Myometrial cell (primary cell): ENCODE measurements around the gene MS4A13. TPM values are rescaled to one million over a fixed set of nuclear protein-coding genes. Genes with fewer than 3 reads are reported as not detected.

ENCODE experiments used
- total RNA-seq: library from RNA; depleted of rRNA; stranded (reverse); fragments of >200 nt; gene quantifications from 2 replicates; pipeline ENCODE4 v1.2.3, GENCODE V29; 2015

The MS4A13 gene, protein sequence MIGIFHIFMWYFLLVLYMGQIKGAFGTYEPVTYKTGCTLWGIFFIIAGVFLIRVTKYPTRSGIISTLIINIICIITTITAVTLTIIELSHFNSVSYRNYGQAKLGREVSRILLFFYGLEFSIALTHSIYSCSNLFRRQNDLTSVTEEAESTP
- total RNA-seq, result not detected in 2 replicates

DNA sequence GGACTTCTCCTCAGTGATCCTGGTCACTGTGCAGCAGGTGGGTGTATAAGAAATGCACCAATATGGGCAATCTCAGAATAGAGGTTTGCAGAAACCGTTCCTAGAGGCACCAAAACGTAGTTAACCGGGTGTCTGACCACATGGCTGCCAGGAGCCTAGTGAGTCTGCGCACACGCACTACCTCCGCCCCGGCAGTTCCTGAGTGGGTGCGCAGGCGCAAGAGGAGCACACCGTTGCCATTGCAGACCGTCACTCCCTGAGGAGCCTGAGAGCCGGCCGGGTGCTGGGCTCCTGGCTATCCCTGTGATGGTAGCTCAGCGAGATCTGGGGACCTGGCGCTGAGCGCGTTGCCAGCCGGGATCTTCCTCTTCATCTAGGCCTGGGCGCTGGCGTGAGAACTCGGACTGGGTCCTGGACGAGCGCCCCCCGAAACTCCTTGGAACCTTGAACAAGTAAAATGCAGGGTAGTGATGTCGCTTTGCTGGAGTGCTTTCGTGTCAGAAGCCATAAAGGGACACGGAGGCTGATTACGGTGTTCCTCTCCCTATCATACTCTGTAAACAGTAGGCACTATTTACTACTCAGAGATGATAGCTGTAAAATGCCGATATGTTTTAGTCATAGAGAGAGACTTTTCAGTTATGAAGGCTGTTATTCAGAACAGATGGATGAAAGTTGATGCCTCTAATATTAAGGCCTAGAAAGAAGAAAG lies at the start of gene MS4A13:
Gene MS4A13, plus strand, starts transcription at position 249 of the 712 bp plus-strand sequence. CDS start 2,692 bp downstream, outside the sequence.

DNA sequence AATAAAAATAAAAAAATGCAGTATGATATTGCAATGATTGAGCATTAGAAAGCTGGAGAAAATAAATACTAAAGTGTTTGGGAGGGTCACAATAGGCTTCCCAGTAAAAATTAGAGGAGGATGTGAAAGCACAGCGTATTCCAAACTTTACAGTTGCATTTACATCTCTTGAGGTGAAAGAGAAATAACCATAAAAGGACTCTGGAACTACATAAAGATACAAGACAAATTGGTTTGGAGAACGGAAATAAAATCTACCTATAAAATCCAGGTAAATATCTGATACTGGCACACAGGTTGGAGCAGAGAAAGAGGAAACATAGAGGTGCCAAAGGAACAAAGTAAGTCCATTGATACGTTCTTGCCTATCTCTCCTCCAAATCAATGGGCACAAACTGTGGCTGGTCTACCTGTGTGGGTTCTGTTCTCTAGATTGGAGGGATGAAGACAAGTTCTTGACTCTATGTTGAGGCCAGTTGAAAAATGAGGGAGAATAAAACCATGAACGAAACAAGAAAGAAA lies 22.6 kb upstream of the MS4A13 start, which contains the start of gene MS4A12:
Gene MS4A12, plus strand, starts transcription at position 291 of the 522 bp plus-strand sequence. CDS start 4,541 bp downstream, outside the sequence.

Other genes with a start within 250 kb of the MS4A13 start
- not detected in 2 replicates for gene MS4A4A, start 234.7 kb upstream of the MS4A13 start, total RNA-seq
- not detected in 2 replicates for gene MS4A6E, start 188.1 kb upstream of the MS4A13 start, total RNA-seq
- not detected in 2 replicates for gene MS4A7, start 136.9 kb upstream of the MS4A13 start, total RNA-seq
- not detected in 2 replicates for gene MS4A14, start 118.9 kb upstream of the MS4A13 start, total RNA-seq
- gene MS4A5, start 85.8 kb upstream of the MS4A13 start, total RNA-seq, result not detected in 2 replicates
- not detected in 2 replicates for gene MS4A1, start 59.5 kb upstream of the MS4A13 start, total RNA-seq
- gene MS4A12, start 22.6 kb upstream of the MS4A13 start, total RNA-seq, result not detected in 2 replicates
- not detected in 2 replicates for gene MS4A8, start 184.2 kb downstream of the MS4A13 start, total RNA-seq
- gene MS4A18, start 209.3 kb downstream of the MS4A13 start, total RNA-seq, result not detected in 2 replicates
- not detected in 2 replicates for gene MS4A15, start 241.5 kb downstream of the MS4A13 start, total RNA-seq